SK-N-SH treated with all-trans-retinoic acid at 6 μM for 48 hours (cell line): ENCODE results near the gene CADM2.

Experiments
- ATAC-seq: fragments of 200-7000 bp; cut with Tn5 transposase; 3 replicates; pipeline ENCODE4 v1.9.1; 2020; ENCODE audit warnings: mild to moderate bottlenecking, moderate library complexity
- ARNTL ChIP-seq: fragments of 450-650 bp; formaldehyde crosslinking; IDR thresholded peaks from 2 replicates; pipeline ENCODE4 v1.5.0; 2020; ENCODE audit warnings: low read depth, mild to moderate bottlenecking, moderate library complexity, borderline replicate concordance
- BACH2 ChIP-seq: fragments of 250-450 bp; sonication (Bioruptor Pico); IDR thresholded peaks from 2 replicates; pipeline ENCODE4 v1.9.0; 2021; ENCODE audit warnings: mild to moderate bottlenecking, borderline replicate concordance
- ESRRG ChIP-seq: fragments of 250-450 bp; sonication (Bioruptor Pico); IDR thresholded peaks from 2 replicates; pipeline ENCODE4 v1.6.1; 2021; ENCODE audit warnings: mild to moderate bottlenecking
- GLIS3 ChIP-seq: fragments of 250-450 bp; sonication (Bioruptor Pico); IDR thresholded peaks from 2 replicates; pipeline ENCODE4 v1.5.0; 2020; ENCODE audit warnings: mild to moderate bottlenecking, moderate library complexity
- ISL1 ChIP-seq: fragments of 250-450 bp; sonication (Bioruptor Pico); IDR thresholded peaks from 2 replicates; pipeline ENCODE4 v2.1.2; 2022; ENCODE audit warnings: mild to moderate bottlenecking, moderate library complexity
- OSR1 ChIP-seq: fragments of 250-450 bp; sonication (Bioruptor Pico); IDR thresholded peaks from 2 replicates; pipeline ENCODE4 v1.8.0; 2022; ENCODE audit warnings: moderate library complexity, mild to moderate bottlenecking, inconsistent platforms
- PPARA ChIP-seq: fragments of 250-450 bp; sonication (Bioruptor Pico); IDR thresholded peaks from 2 replicates; pipeline ENCODE4 v1.5.0; 2020; ENCODE audit warnings: mild to moderate bottlenecking, borderline replicate concordance
- RARB ChIP-seq: fragments of 250-450 bp; sonication (Bioruptor Pico); IDR thresholded peaks from 2 replicates; pipeline ENCODE4 v1.8.0; 2021; ENCODE audit warnings: mild to moderate bottlenecking, moderate library complexity
- SNAI2 ChIP-seq: fragments of 250-450 bp; sonication (Bioruptor Pico); IDR thresholded peaks from 2 replicates; pipeline ENCODE4 v1.5.0; 2020; ENCODE audit warnings: mild to moderate bottlenecking, moderate library complexity
- TCF4 ChIP-seq: fragments of 250-450 bp; sonication (Bioruptor Pico); IDR thresholded peaks from 2 replicates; pipeline ENCODE4 v1.8.0; 2021; ENCODE audit warnings: mild to moderate bottlenecking, moderate library complexity, borderline replicate concordance
- TOX ChIP-seq: fragments of 250-450 bp; sonication (Bioruptor Pico); IDR thresholded peaks from 2 replicates; pipeline ENCODE4 v1.8.0; 2021; ENCODE audit warnings: mild to moderate bottlenecking, moderate library complexity, borderline replicate concordance
- ZC3H10 ChIP-seq: fragments of 250-450 bp; sonication (Bioruptor Pico); IDR thresholded peaks from 2 replicates; pipeline ENCODE4 v1.5.1; 2021; ENCODE audit warnings: mild to moderate bottlenecking, moderate library complexity
- ZFP3 ChIP-seq: fragments of 250-450 bp; sonication (Bioruptor Pico); IDR thresholded peaks from 2 replicates; pipeline ENCODE4 v1.5.0; 2020; ENCODE audit warnings: mild to moderate bottlenecking, moderate library complexity
- ZFP30 ChIP-seq: fragments of 450-650 bp; formaldehyde crosslinking; IDR thresholded peaks from 2 replicates; pipeline ENCODE4 v1.5.0; 2022; ENCODE audit warnings: mild to moderate bottlenecking, moderate library complexity
- ZNF565 ChIP-seq: fragments of 450-650 bp; formaldehyde crosslinking; conservative IDR thresholded peaks from 2 replicates; pipeline ENCODE4 v1.5.0; 2020; ENCODE audit warnings: low read depth, mild to moderate bottlenecking, moderate library complexity
- ZNF70 ChIP-seq: fragments of 450-650 bp; formaldehyde crosslinking; IDR thresholded peaks from 2 replicates; pipeline ENCODE4 v1.5.0; 2020; ENCODE audit warnings: mild to moderate bottlenecking, moderate library complexity
- ZNF8 ChIP-seq: fragments of 450-650 bp; formaldehyde crosslinking; IDR thresholded peaks from 2 replicates; pipeline ENCODE4 v1.5.0; 2020; ENCODE audit warnings: mild to moderate bottlenecking, moderate library complexity
- TF ChIP-seq, protein P1 (sequence below): fragments of 250-450 bp; sonication (Bioruptor Pico); IDR thresholded peaks from 2 replicates; pipeline ENCODE4 v1.5.0; 2020; ENCODE audit warnings: mild to moderate bottlenecking, moderate library complexity
- TF ChIP-seq, protein P2 (sequence below): fragments of 250-450 bp; sonication (Bioruptor Pico); IDR thresholded peaks from 2 replicates; pipeline ENCODE4 v1.8.0; 2020; ENCODE audit warnings: mild to moderate bottlenecking, moderate library complexity, borderline replicate concordance
- TF ChIP-seq, protein P3 (sequence below): fragments of 250-450 bp; sonication (Bioruptor Pico); IDR thresholded peaks from 2 replicates; pipeline ENCODE4 v1.8.0; 2021; ENCODE audit warnings: low read depth, mild to moderate bottlenecking, moderate library complexity, borderline replicate concordance

Gene CADM2

DNA sequence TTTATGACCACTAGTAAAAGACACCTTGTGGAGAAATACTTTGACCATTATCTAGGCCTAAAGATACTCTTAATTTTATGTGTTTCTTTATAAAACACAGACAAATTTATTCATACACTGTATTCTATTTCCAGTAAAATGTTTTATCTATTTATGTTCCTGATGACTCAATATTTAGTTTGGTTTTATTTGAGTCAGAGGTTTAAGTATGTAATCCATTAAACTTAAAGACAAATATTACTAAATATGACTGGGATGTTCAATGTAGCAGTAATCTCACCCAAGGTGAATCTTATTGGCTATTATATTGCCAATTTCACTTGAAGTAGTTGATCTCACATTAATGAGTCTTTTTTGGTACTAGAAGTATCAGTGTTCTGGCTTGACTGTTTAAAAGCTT, 799.7 kb downstream of the CADM2 start:
- no peak for ATAC-seq
- TF ChIP-seq ZFP3 (CRISPR knock-in tag) (no peak), ARNTL (CRISPR knock-in tag) (no peak), PPARA (CRISPR knock-in tag) (no peak), ZNF8 (CRISPR knock-in tag) (no peak), ZFP30 (no peak), ZNF565 (CRISPR knock-in tag) (no peak), SNAI2 (CRISPR knock-in tag) (no peak), ESRRG (CRISPR knock-in tag) (no peak), ISL1 (CRISPR knock-in tag) (no peak)
- TF ChIP-seq, protein P1, sequence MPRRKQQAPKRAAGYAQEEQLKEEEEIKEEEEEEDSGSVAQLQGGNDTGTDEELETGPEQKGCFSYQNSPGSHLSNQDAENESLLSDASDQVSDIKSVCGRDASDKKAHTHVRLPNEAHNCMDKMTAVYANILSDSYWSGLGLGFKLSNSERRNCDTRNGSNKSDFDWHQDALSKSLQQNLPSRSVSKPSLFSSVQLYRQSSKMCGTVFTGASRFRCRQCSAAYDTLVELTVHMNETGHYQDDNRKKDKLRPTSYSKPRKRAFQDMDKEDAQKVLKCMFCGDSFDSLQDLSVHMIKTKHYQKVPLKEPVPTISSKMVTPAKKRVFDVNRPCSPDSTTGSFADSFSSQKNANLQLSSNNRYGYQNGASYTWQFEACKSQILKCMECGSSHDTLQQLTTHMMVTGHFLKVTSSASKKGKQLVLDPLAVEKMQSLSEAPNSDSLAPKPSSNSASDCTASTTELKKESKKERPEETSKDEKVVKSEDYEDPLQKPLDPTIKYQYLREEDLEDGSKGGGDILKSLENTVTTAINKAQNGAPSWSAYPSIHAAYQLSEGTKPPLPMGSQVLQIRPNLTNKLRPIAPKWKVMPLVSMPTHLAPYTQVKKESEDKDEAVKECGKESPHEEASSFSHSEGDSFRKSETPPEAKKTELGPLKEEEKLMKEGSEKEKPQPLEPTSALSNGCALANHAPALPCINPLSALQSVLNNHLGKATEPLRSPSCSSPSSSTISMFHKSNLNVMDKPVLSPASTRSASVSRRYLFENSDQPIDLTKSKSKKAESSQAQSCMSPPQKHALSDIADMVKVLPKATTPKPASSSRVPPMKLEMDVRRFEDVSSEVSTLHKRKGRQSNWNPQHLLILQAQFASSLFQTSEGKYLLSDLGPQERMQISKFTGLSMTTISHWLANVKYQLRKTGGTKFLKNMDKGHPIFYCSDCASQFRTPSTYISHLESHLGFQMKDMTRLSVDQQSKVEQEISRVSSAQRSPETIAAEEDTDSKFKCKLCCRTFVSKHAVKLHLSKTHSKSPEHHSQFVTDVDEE (CRISPR knock-in tag) = no peak
- TF ChIP-seq, protein P2, sequence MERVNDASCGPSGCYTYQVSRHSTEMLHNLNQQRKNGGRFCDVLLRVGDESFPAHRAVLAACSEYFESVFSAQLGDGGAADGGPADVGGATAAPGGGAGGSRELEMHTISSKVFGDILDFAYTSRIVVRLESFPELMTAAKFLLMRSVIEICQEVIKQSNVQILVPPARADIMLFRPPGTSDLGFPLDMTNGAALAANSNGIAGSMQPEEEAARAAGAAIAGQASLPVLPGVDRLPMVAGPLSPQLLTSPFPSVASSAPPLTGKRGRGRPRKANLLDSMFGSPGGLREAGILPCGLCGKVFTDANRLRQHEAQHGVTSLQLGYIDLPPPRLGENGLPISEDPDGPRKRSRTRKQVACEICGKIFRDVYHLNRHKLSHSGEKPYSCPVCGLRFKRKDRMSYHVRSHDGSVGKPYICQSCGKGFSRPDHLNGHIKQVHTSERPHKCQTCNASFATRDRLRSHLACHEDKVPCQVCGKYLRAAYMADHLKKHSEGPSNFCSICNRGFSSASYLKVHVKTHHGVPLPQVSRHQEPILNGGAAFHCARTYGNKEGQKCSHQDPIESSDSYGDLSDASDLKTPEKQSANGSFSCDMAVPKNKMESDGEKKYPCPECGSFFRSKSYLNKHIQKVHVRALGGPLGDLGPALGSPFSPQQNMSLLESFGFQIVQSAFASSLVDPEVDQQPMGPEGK = no peak
- TF ChIP-seq, protein P3, sequence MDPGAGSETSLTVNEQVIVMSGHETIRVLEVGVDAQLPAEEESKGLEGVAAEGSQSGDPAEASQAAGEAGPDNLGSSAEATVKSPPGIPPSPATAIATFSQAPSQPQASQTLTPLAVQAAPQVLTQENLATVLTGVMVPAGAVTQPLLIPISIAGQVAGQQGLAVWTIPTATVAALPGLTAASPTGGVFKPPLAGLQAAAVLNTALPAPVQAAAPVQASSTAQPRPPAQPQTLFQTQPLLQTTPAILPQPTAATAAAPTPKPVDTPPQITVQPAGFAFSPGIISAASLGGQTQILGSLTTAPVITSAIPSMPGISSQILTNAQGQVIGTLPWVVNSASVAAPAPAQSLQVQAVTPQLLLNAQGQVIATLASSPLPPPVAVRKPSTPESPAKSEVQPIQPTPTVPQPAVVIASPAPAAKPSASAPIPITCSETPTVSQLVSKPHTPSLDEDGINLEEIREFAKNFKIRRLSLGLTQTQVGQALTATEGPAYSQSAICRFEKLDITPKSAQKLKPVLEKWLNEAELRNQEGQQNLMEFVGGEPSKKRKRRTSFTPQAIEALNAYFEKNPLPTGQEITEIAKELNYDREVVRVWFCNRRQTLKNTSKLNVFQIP (CRISPR knock-in tag) = no peak

DNA sequence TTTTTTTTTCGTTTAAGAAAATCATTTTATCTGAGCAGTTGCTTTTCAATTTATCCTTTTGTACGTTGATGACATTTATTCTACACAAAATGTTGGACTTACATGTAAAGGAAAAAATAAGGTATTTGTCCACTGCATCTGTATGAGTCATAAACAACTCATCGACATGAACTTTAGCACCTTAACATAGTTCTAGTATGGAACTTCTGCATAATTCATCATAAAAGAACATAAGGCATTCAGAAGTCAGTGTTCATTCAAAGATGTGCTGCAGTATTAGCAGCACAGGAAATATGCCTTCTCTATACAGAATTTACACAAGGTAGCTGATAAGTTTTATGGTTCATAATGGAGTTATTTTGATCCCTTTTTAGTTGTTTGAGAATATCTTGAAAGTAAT, 801.6 kb downstream of the CADM2 start:
- TF ChIP-seq ESRRG (CRISPR knock-in tag) (no peak), BACH2 (CRISPR knock-in tag) (no peak), ISL1 (CRISPR knock-in tag) (no peak), ZNF8 (CRISPR knock-in tag) (no peak), SNAI2 (CRISPR knock-in tag) (no peak), ZC3H10 (CRISPR knock-in tag) (no peak), RARB (CRISPR knock-in tag) (no peak), OSR1 (CRISPR knock-in tag) (no peak), GLIS3 (CRISPR knock-in tag) (no peak), ZNF565 (CRISPR knock-in tag) (no peak), ZFP3 (CRISPR knock-in tag) (no peak), TCF4 (CRISPR knock-in tag) (no peak), TOX (CRISPR knock-in tag) (no peak), ARNTL (CRISPR knock-in tag) (no peak)
- TF ChIP-seq, protein P3 (CRISPR knock-in tag) = no peak
- TF ChIP-seq, protein P2 = no peak
- TF ChIP-seq, all 23 proteins: peak for 0
- ATAC-seq = no peak

DNA sequence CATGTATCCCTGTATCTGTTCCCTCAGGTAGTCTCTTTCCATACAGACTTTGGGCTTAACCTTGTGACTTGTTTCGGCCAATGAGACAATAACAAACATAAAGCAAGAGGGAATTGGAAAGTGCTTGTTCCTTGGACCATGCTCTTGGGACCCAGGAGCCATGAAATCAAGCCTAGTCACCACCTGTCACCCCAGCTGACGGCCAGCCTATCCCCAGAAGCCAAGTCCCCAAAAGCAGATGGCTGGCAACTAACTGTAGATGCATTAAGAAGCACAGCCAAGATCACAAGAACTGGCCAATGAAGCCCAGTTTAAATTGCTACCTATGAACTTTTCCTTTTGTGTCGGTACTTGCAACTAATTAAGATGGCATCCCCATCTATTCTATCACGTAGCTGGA, 822.0 kb downstream of the CADM2 start:
- ATAC-seq = no peak
- TF ChIP-seq, protein P3 (CRISPR knock-in tag) = no peak
- no peak for TF ChIP-seq ZFP3 (CRISPR knock-in tag)
- no peak for TF ChIP-seq ARNTL (CRISPR knock-in tag)
- TF ChIP-seq GLIS3 (CRISPR knock-in tag) = no peak
- TF ChIP-seq OSR1 (CRISPR knock-in tag) = no peak
- TF ChIP-seq, protein P1 (CRISPR knock-in tag) = no peak
- no peak for TF ChIP-seq ZNF70 (CRISPR knock-in tag)
- no peak for TF ChIP-seq BACH2 (CRISPR knock-in tag)
- TF ChIP-seq ZNF8 (CRISPR knock-in tag) = no peak
- TF ChIP-seq PPARA (CRISPR knock-in tag) = no peak
- no peak for TF ChIP-seq ZC3H10 (CRISPR knock-in tag)
- no peak for TF ChIP-seq RARB (CRISPR knock-in tag)
- TF ChIP-seq ZNF565 (CRISPR knock-in tag) = no peak
- no peak for TF ChIP-seq TCF4 (CRISPR knock-in tag)
